Stimulated activated memory B cell treated with anti-CD40 and anti-IgM and Interleukin-4, amounts not matched to agents 10 μg/mL and 1 μg/mL and 100 μg/mL, for 72 hours (primary cell): ENCODE results near the gene KLHL25.
A peak's percentile ranks its signal among the peaks of the same experiment; 100 is the strongest.

ENCODE experiments used
- ATAC-seq: fragments of 150-1000 bp; cut with Tn5 transposase; 2 replicates; pipeline ENCODE4 v1.10.0; 2021
- H3K27ac Mint-ChIP-seq: one replicate; pipeline ENCODE4 v1.8.0; 2022; ENCODE audit warnings: mild to moderate bottlenecking, mixed read lengths
- H3K27me3 Mint-ChIP-seq: one replicate; pipeline ENCODE4 v1.8.0; 2022; ENCODE audit warnings: mixed read lengths
- H3K36me3 Mint-ChIP-seq: one replicate; pipeline ENCODE4 v1.8.0; 2022; ENCODE audit warnings: mixed read lengths
- H3K4me1 Mint-ChIP-seq: one replicate; pipeline ENCODE4 v1.8.0; 2022; ENCODE audit warnings: mixed read lengths
- H3K4me3 Mint-ChIP-seq: one replicate; pipeline ENCODE4 v1.8.0; 2022; ENCODE audit warnings: mild to moderate bottlenecking, moderate library complexity, mixed read lengths
- H3K9me3 Mint-ChIP-seq: one replicate; pipeline ENCODE4 v1.8.0; 2022; ENCODE audit warnings: mixed read lengths

Gene KLHL25

DNA sequence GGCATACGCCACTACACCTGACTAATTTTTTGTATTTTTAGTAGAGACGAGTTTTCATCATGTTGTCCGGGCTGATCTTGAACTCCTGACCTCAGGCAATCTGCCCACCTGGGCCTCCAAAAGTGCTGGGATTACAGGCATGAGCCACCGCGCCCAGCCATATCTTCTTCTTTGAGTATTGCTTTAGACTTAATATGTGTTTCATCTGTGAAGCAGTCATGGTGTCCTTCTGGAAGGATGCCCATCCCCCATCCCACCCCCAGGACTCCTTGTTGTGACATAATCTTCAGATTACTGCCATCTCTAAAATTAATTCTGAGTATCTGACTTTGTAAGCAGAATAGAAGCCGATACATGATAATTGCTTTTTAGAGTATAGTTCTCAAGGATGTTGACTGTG lies 57.7 kb downstream of the KLHL25 start:
- no peaks in the 10 kb centered on the region for H3K4me1 Mint-ChIP-seq
- no peaks in the 10 kb centered on the region for H3K27me3 Mint-ChIP-seq
- H3K36me3 Mint-ChIP-seq: peaks cover 71% of the 10 kb centered on the region
- H3K4me3 Mint-ChIP-seq: no peak overlapping the region
- no peak for ATAC-seq
- H3K9me3 Mint-ChIP-seq: peaks cover 13% of the 10 kb centered on the region
- no peak overlapping the region for H3K27ac Mint-ChIP-seq

GRCh38 chr15:85733416-85733815 lies 61.3 kb downstream of the KLHL25 start:
- Mint-ChIP-seq H3K9me3 (peaks cover 13% of the 10 kb centered on the region), H3K27ac (no peak overlapping the region), H3K4me1 (peaks cover 13% of the 10 kb centered on the region), H3K36me3 (peaks cover 80% of the 10 kb centered on the region), H3K4me3 (no peak overlapping the region), H3K27me3 (no peaks in the 10 kb centered on the region)
- ATAC-seq: no peak

GRCh38 chr15:85730001-85730820 lies 64.5 kb downstream of the KLHL25 start:
- Mint-ChIP-seq H3K9me3 (peaks cover 13% of the 10 kb centered on the region), H3K4me3 (no peak overlapping the region), H3K27ac (peak overlapping the region; percentile 33), H3K27me3 (no peaks in the 10 kb centered on the region), H3K36me3 (peaks cover 84% of the 10 kb centered on the region), H3K4me1 (peaks cover 13% of the 10 kb centered on the region)
- peak; percentile 62 for ATAC-seq

- peak overlapping the region; percentile 71 for H3K27ac Mint-ChIP-seq
- peaks cover 72% of the 10 kb centered on the region for H3K36me3 Mint-ChIP-seq
- H3K4me3 Mint-ChIP-seq: no peak overlapping the region
- H3K27me3 Mint-ChIP-seq: no peaks in the 10 kb centered on the region
- no peak for ATAC-seq
- H3K4me1 Mint-ChIP-seq: peaks cover 25% of the 10 kb centered on the region
- no peaks in the 10 kb centered on the region for H3K9me3 Mint-ChIP-seq
These were observed 67.7 kb downstream of the KLHL25 start for GRCh38 chr15:85727068-85727467.

GRCh38 chr15:85726454-85726853 lies 68.3 kb downstream of the KLHL25 start:
- H3K27me3 Mint-ChIP-seq: no peaks in the 10 kb centered on the region
- peaks cover 66% of the 10 kb centered on the region for H3K36me3 Mint-ChIP-seq
- no peak for ATAC-seq
- no peak overlapping the region for H3K4me3 Mint-ChIP-seq
- no peaks in the 10 kb centered on the region for H3K9me3 Mint-ChIP-seq
- peak overlapping the region; percentile 71 for H3K27ac Mint-ChIP-seq
- peaks cover 25% of the 10 kb centered on the region for H3K4me1 Mint-ChIP-seq

GRCh38 chr15:85725564-85725963 lies 69.2 kb downstream of the KLHL25 start:
- Mint-ChIP-seq H3K27ac (peak overlapping the region; percentile 71), H3K4me1 (peaks cover 32% of the 10 kb centered on the region), H3K4me3 (no peak overlapping the region), H3K27me3 (no peaks in the 10 kb centered on the region), H3K9me3 (no peaks in the 10 kb centered on the region), H3K36me3 (peaks cover 65% of the 10 kb centered on the region)
- no peak for ATAC-seq

DNA sequence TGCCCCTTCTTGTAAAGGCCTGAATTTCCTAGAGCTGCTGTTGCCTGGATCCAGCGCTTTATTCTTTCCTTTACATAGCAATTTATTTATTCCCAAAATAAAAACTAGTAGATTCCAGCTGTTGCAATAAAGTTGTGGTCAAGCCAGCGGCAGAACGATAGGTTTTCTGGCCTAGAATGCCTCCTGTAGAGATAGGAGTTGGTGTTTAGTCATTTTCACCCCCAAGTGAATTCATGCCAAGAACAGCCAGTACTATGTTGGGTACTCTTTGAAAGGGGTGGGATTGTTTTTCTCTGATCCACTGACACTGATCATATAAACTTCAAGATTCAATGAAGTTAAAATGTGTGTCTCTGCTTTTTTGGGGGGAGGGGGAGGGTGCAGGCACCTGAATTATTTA lies 69.7 kb downstream of the KLHL25 start:
- Mint-ChIP-seq H3K9me3 (no peaks in the 10 kb centered on the region), H3K4me1 (peaks cover 29% of the 10 kb centered on the region), H3K36me3 (peaks cover 60% of the 10 kb centered on the region), H3K27me3 (no peaks in the 10 kb centered on the region), H3K4me3 (no peak overlapping the region), H3K27ac (peak overlapping the region; percentile 69)
- ATAC-seq: no peak

DNA sequence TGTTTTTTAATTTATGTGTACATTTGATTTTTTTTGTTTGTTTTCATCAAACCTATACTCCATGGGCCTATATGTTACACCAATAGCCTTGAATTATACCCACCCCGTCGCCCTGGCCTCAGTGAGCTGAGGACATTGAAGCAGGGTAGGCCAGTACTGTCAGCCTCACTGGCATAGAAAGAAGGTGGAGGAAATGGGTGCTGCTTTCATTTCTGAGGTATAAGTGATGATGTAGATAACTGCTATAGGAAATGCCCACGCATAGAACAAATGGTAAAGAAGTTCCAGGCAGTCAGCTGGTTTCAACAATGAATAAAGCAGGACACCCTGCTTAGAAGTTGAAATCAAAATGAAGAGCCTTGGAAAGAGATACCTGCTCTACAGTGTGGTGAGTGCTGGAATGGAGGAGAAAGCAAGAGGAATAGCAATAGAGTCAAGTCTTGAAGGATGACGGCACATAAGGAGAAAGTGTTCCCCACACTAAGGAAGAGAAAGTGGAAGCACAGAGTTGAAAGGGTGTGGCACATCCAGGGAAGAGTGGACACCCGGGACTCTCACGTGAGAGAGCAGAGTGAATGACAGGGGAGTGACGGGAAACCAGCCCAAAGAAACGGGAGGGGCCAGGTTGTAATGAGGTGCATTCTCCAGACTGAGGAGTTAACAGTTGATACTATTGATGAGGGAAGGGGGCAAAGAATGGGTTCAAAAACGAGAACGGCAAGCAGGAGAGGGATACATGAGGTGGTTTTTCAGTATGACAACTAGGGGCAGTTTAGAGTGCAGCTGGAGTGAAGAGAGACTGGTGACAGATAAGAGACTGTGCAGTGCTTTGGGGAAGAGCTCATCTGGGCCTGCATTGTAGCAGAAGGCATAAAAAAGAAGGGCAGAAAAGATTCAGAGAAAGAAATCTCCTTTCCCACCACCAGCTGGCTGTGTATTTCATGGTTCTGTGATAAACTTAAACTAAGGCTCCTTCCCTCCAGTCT lies 70.5 kb downstream of the KLHL25 start:
- Mint-ChIP-seq H3K4me1 (peaks cover 22% of the 10 kb centered on the region), H3K4me3 (no peak overlapping the region), H3K36me3 (peaks cover 56% of the 10 kb centered on the region), H3K27me3 (no peaks in the 10 kb centered on the region), H3K9me3 (no peaks in the 10 kb centered on the region), H3K27ac (peak overlapping the region; percentile 69)
- ATAC-seq: no peak

DNA sequence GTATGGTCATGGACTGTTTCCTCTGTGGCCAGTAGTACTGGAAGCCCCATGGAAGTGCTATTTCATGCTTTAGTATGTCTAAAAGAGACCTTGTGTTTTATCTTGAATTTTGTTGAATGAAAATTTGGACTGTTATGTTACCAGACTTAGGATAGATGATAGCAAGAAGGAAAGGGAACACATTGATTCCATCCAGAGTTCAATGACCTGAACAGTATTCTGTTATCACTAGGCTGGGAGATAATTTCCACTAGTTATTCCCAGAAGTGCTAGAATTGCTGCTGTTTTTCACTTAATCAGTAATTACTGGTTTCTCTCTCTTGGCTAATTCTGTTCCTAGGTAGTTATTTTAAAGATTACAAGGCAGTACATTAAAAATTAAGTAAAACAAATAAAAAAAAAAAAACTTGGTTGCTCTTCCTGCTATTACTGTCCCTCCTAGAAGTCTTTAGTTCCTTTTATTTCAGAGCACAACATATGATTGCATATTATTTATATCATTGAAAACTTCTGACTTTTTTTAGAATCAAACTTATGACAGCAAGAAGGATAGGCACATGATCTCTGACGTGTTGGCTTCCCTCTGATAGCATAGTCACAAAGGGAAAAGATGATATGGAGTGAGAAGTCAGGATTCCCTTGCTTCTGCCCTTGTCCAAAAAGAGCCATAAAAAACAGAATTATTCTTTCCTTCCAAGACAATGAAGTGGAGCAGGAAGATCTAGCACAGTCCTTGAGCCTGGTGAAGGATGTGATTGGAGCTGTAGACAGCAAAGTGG lies 72.2 kb downstream of the KLHL25 start:
- Mint-ChIP-seq H3K9me3 (no peaks in the 10 kb centered on the region), H3K4me1 (peaks cover 36% of the 10 kb centered on the region), H3K27ac (peak overlapping the region; percentile 59), H3K36me3 (peaks cover 63% of the 10 kb centered on the region), H3K4me3 (no peak overlapping the region), H3K27me3 (no peaks in the 10 kb centered on the region)
- no peak for ATAC-seq

DNA sequence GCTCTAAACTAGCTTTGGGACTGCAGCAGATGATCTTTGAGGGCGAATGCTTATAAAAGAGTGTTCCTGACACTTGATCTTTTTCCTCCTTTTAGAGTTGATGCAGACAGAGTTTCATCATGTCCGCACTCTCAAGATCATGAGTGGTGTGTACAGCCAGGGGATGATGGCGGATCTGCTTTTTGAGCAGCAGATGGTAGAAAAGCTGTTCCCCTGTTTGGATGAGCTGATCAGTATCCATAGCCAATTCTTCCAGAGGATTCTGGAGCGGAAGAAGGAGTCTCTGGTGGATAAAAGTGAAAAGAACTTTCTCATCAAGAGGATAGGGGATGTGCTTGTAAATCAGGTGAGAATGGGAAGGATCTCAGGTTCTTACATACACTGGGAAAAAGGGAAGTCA lies 75.7 kb downstream of the KLHL25 start:
- Mint-ChIP-seq H3K27ac (peak overlapping the region; percentile 90), H3K27me3 (no peaks in the 10 kb centered on the region), H3K36me3 (peaks cover 65% of the 10 kb centered on the region), H3K4me3 (no peak overlapping the region), H3K4me1 (peaks cover 48% of the 10 kb centered on the region), H3K9me3 (no peaks in the 10 kb centered on the region)
- ATAC-seq: no peak

- Mint-ChIP-seq H3K36me3 (peaks cover 67% of the 10 kb centered on the region), H3K27ac (peak overlapping the region; percentile 90), H3K4me1 (peaks cover 50% of the 10 kb centered on the region), H3K4me3 (no peak overlapping the region), H3K27me3 (no peaks in the 10 kb centered on the region), H3K9me3 (no peaks in the 10 kb centered on the region)
- peak; percentile 77 for ATAC-seq
These were observed 76.3 kb downstream of the KLHL25 start for GRCh38 chr15:85718271-85718971.

DNA sequence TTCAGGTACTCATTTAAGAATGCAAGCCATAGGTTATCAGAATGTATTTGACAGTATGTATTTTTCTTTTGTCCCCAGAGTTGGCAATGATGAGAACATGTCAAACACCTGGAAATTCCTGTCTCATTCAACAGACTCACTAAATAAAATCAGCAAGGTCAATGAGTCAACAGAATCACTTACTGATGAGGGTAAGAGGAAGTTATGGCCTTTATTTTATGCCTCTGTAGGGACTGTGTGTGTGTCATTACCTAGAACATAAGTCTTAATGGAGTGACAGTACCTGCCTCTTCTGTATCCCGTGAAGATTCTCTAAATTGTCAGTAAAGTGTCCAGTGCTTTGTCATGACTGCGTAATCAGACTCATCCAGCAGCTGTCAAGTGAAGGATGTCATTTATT lies 77.5 kb downstream of the KLHL25 start:
- ATAC-seq: no peak
- no peaks in the 10 kb centered on the region for H3K9me3 Mint-ChIP-seq
- H3K27me3 Mint-ChIP-seq: no peaks in the 10 kb centered on the region
- H3K4me1 Mint-ChIP-seq: peaks cover 46% of the 10 kb centered on the region
- peak overlapping the region; percentile 90 for H3K27ac Mint-ChIP-seq
- H3K36me3 Mint-ChIP-seq: peaks cover 70% of the 10 kb centered on the region
- no peak overlapping the region for H3K4me3 Mint-ChIP-seq

DNA sequence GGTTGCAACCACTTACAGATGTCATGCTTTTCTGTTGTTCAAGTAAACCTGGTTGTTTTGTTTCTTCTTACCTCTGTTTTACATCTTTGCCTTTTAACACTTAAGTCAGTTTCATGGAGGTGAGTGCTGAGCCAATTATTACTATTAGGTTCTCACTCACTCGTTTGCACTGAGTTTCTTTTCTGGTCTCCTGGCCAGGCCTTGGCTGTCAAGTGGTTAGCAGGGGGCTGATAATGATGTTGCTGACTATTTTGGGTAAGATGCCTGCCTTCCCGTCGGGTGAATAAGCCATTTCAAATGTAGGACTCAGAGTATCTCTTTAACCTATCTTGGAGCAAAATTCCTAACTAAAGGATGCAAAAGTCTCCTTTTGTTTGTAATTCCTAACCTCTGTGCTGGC lies 78.5 kb downstream of the KLHL25 start:
- no peaks in the 10 kb centered on the region for H3K9me3 Mint-ChIP-seq
- no peak overlapping the region for H3K4me3 Mint-ChIP-seq
- H3K36me3 Mint-ChIP-seq: peaks cover 79% of the 10 kb centered on the region
- no peaks in the 10 kb centered on the region for H3K27me3 Mint-ChIP-seq
- ATAC-seq: no peak
- peaks cover 54% of the 10 kb centered on the region for H3K4me1 Mint-ChIP-seq
- H3K27ac Mint-ChIP-seq: peak overlapping the region; percentile 90

DNA sequence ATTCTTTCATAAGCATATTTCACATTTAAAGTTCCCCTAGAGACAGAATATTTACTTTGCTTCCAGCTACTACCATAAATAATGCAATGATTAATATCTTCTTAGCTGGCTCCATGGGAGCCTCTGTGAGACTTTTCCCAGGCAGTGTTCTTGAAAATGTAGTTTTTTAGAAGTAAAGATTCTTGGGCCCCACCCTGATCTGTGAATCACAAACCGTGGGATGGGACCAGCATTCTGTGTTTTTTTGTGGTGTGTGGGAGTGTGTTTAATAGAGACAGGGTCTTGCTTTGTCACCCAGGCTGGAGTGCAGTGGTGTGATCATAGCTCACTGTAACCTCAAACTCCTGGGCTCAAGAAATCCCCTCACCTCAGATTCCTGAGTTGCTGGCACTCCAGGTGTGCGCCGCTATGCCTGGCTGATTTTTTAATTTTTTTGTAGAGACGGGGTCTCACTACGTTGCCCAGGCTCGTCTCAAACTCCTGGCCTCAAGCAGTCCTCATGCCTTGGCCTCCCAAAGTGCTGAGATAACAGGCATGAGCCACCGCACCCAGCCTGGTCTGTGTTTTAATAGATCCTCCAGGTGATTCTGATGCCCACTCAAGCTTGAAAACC lies 83.0 kb downstream of the KLHL25 start:
- no peaks in the 10 kb centered on the region for H3K9me3 Mint-ChIP-seq
- peaks cover 61% of the 10 kb centered on the region for H3K36me3 Mint-ChIP-seq
- peak overlapping the region; percentile 99 for H3K27ac Mint-ChIP-seq
- peaks cover 57% of the 10 kb centered on the region for H3K4me1 Mint-ChIP-seq
- ATAC-seq: no peak
- H3K27me3 Mint-ChIP-seq: no peaks in the 10 kb centered on the region
- H3K4me3 Mint-ChIP-seq: no peak overlapping the region
